Activated CD4-positive, alpha-beta T cell treated with anti-CD3 and anti-CD28 coated beads, Interleukin-2, amount 50 U/mL, for 1 hour (primary cell): Measurements from ENCODE around the gene NR3C1.

ENCODE experiments used
- DNase-seq: peaks from one replicate; pipeline ENCODE4 v3.0.0-alpha.2; 2020

Gene NR3C1

DNA sequence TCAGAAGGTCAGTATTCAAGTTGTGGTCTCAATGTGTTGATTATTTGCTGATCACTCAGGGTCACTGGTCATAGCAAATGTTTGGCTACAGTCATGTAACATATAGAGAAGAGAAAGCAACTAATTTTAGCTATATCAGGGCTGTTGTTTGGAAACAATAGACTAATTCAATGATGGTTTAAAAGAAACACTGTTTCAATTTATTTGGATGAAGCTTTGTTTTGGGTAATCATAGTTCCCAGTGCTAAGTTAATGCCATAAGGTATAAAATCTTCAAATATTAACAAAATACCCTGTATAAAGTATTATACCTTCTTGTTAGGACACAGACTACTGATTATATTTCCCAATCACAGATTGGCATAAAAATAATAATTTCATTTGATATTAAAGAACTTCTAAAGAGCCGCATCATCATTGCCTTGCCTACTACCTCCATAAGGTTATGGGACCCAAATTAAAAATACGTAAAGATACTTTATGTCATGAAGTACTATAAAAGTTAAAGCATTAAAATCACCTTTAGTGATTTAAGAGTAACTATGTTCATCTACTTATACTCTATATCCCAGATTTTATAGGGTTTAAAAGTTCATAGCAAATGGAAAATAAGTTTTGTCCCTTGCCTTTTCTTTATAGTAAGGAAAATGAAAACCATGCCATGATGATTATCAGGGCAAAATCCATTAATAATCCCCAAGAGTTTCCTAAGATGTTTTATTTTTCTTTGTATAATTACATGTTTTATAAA lies 6.0 kb downstream of the NR3C1 start:
- no peak for DNase-seq

DNA sequence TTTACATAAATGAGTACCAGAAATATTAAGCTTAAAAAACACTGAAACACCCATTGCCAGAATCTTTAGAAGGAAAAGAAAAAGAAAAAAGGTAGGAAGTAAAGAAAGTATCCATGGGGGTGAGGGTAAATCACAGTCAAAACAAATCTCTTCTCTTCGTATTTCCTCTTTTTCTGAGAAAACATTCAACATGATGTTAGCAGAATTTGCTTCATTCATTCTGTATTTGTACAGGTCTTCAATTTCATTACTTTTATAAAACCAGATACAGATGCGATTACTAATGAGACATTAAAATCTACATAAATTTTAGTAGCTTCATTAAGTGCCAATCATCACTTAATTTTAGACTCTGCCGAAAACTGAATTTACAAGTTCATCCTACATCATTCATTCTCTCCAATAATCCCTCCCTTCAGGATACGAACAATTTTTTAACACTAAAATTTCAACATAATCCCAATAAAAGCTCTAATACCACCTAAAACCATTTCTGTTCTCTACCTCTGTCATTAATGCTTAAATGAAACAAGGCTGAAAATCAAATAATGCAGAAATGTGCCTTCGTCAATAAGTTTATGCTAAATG lies 7.0 kb downstream of the NR3C1 start:
- no peak for DNase-seq

DNA sequence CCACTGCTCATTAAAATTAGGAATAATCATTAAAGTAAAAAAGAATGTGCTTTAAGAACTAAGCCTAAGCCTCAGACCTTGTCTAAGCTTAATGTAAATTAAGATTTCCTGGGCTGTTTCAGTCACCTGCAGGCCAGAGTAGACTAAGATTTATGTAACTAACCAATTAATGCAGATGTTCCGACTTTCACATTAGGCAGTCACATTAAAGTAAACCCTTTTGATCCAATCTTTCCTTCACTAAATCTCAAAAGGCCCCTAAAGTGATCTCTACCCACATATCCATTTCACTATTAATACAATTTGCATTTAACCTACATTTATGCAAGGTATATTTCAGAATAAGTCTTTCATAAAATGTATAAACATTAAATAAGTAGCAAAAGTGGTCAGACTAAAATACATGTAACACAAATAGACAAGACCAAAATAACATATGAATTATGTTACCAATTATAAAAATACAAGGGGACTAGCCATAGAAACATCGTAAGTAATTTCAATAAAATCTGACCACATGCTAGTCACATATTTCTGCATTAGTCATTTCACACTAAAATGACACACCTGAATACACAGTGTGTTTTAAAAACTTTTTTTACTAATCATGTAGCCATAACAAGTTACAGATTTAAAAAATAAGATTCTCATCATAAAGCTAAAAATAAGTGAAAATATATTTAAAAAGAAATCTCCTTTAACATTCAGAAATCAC lies 7.7 kb downstream of the NR3C1 start:
- no peak for DNase-seq

DNA sequence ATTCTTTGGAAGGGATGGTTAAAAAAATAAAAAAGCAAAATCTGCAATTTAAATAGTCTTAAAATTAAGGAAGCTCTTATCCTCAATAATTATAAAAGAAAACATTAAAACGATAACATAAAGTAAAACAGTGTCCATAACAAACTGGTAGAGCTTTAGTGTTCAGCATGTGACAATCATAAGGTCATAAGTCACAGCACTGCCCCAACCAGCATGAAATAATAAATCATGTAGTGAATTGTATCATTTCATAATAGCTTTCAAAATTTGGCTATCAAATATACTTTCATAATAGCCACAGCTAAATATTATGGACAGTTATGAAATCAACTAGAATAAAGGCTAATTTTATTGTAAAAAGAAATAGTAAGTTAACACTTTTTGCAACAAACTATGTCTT lies 10.0 kb downstream of the NR3C1 start:
- DNase-seq, result no peak

DNA sequence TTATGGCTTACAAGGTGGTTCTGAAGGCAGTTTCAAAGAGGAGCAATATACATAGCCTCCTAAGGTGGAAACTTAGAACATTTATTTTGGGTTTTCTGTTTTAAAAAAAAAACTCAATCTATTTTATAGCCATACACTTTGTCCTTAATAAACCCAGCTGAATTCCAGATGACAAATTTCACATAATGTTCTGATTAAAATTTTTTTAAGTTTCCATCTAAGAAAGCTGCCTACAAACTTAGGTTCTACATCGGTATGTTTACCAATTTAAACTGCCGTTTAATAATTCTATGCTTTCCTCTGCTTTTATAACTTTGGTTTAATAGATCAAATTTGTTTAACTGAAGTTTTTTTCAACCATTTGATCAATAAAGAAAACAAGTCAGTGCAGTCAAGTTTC lies 12.5 kb downstream of the NR3C1 start:
- no peak for DNase-seq

DNA sequence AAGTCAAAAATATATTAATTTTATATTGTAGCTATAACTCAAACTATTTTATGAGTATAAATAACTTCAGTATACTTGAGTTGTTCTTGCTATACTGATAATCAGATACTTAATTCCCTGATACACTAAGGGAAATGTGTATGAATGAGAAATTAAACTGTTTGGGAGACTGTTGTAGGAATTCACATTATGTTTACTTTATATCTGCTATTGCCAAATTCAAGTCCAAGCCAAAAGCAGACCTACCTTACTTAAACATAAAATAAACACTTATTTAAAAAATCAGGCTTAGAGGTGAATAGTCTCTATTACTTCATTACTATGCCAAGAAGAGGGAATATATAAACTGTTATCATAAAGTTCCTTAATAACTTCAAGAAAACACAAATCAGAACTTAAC lies 13.2 kb downstream of the NR3C1 start:
- DNase-seq, result no peak

DNA sequence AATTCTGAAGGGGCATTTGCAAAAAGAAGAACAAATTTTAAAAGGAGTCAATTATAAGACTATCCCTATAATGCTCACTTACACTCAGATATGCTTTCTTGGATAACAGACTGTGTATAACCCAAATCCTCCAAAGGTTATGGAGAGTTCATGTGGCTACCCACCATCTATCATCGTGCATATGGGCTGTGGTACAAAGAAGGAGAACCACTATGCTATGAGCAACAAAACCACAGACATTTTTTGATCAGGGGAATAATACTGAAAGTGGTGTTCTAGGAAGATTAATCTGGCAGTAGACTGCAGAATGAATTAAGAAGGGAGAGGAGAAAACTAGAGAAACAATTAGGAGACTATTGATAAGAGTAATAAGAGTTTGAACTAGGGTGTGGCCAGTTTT lies 16.8 kb downstream of the NR3C1 start:
- no peak for DNase-seq

DNA sequence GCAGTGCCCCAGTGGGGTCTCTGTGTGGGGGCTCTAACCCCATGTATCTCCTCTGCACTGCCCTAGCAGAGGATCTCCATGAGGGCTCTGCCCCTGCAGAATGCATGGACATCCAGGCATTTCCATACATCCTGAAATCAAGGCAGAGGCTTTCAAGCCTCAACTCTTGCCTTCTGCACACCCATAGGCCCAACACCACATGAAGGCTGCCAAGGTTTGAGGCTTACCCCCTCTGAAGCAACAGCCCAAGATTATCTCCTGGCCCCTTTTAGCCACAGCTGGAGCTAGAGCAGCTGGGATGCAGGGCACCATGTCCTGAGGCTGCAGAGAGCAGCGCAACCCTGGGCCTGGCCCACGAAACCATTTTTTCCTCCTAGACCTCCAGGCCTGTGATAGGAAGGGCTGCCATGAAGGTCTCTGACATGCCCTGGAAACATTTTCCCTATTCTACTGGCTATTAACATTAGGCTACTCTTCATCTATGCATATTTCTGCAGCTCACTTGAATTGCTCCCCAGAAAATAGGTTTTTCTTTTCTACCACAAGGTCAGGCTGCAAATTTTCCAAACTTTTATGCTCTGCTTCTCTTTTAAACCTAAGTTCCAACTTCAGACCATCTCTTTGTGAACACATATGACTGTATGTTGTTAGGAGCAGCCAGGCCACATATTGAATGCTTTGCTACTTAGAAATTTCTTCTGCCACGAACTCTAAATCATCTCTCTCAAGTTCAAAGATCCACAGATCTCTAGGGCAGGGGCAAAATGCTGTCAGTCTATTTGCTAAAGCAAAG lies 18.4 kb downstream of the NR3C1 start:
- no peak for DNase-seq

DNA sequence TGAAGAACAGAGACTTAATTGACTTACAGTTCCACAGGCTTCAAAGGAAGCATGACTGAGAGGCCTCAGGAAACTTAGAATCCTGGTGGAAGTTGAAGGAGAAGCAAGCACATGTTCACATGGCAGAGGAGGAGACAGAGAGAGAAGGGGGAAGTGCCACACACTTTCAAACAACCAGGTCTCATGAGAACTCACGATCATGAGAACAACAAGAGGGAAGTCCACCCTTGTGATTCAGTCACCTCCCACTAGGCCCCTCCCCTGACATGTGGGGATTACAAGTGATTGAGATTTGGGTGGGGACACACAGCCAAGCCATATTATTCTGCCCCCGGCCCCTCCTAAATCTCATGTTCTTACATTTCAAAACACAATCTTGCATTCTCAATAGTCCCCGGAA lies 19.5 kb downstream of the NR3C1 start:
- DNase-seq, result no peak

DNA sequence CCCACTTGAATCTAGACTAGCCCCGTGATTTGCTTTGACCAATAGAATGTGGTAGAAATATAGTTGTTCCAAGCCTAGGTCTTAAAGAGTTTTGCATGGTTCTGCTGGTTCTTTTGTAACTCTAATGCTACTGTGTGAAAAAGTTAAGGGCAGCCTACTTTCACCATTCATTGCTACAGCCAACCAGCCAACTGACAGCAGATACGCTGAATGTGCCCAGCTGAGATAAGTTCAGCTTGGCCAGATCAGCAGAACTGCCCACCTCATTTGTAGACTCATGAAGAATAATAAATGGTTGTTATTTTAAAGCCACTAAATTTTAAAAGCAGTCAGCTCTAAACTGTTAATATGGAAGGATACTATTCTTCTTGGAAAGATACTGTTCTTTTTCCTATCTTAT lies 23.9 kb downstream of the NR3C1 start:
- DNase-seq, result no peak

DNA sequence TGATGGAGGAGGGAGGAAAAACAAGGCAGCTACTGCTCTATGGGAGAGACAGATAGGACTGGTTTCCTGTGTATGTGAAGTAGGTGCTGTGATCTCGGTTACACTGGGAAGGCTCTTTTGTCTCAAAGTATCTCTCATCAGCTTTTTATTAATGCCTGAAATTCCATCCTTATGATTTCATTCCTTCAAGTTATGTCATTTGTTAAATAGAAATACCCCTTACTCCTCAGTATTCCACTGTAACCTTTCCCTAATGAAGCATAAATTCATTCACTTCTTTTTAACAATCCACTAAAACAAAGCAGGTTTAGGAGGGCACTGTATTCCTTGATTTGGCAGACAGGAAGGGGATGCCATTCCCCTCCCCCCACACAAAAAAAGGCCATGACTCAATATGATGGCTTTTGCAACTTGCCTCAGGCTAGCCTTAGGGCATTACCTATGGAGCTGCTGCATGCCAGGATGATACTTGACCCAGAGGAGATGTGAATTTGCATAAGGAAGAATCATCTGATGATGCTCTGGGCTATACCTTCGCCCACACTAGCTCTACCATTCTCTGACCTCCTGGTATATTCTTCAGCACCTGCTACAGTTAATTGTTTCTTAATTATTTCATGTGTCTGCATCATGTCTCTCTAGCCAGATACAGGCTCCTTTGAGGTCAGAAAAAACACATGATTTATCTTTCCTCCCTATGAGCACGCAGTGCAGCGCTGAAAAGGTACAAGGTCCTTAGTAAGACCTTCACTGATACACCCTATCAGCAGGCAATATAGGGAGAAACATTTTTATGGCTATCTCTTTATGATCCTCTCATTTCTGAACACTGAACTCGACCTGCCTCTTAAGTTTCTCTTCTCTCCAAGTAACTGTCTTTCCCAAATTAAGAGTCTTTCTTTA lies 26.3 kb downstream of the NR3C1 start:
- DNase-seq, result no peak

DNA sequence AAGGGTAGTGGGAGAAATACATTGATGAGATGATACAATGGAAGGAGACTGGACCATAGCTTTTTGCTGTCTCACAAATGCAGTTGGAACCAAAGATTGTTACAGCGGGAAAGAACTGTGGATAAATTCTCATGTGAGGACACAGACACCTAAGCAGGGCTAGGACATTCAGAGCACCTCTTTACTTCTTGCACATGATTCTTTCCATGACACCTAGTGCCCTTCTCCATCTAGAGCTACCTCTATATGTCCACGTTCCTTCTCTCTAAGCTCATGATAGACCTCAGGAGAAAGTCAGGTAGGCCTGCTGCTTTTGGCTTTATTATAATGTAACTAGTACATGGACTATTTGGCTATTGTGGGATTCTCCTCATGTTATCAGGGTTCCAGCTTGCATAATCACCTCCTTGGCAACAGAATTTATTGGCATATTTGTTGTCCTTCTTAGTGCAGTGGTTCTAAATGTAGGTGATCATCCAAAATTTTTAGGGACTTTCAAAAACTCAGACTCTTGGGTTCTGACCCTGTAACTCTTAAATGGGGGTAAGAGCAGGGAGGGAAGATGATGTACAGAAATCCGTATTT lies 27.2 kb downstream of the NR3C1 start:
- DNase-seq, result no peak

DNA sequence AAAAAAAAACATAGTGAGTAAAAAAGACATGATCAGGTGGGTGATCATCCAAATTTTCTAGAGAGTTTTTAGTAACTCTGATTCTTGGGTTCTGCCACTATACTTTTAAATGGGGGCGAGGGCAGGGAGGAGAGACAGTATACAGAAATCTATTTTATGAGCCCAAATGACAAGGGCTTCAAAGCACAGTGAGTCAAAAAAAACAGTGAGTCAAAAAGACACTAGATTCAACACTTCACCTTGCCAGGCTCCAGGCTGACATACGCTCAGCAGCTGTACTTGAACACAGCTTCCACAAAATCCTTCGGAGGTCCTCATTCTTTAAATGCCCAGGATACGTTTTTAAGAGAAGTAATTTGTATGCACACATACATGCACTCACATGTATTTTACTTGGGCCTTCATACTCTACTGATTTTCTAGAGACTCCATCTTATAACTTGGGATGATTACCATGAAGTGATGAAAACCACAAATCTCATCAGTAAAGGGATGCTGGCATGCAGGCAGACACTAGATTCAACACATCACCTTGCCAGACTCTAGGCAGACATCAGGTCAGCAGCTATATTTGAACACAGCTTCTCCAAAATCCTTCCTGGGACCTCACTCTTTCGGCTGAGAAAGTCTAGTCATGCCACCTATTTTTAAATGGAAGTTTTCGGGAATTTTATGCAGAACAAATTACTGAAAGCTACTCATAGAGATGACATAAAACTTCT lies 28.8 kb downstream of the NR3C1 start:
- DNase-seq, result no peak

DNA sequence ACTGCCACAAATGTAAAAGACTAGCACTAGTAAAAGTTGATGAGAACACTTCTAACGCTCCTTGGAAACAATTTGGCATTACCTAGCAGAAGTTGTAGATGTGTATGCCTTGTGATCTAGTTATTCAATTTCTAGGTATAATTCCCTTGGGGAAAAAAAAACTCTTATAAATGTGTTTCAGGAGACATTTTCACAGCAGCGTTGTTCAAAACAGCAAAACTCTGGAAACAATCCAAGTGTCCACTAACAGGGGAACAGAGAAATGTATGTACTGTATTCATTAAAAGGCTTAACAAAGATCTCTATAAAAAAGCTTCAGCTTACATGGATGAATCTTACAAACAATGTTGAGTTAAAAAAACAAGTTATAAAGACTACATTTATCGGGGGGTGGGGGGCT lies 30.4 kb downstream of the NR3C1 start:
- DNase-seq, result no peak

DNA sequence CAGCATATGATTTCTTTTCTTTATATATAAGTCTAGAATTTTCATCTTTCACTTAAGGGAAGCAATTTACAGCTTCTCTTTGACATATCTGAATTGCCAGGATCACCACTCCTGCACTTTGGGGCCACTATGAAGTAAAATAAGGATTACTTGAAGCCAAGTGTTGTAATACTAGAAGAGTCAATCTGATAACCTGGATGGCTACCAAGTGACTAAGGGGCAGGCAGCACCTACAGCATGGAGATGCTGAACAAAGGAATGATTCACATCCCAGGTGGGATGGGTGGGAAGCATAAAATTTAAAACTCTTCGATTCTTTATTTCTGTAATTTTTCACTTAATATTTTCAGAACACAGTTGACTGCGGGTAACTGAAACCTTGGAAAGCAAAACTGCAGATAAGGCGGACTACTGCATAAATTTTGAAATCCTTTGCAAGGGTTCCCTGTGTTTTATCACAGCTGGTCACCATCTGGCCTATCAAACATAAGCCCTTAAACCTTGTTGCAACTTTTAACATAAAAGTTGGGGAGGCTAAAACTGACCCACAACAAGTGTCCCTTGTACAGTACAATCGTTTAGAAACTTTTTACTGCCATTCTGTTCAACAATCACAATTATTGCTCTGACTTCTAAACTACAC lies 31.2 kb downstream of the NR3C1 start:
- no peak for DNase-seq

DNA sequence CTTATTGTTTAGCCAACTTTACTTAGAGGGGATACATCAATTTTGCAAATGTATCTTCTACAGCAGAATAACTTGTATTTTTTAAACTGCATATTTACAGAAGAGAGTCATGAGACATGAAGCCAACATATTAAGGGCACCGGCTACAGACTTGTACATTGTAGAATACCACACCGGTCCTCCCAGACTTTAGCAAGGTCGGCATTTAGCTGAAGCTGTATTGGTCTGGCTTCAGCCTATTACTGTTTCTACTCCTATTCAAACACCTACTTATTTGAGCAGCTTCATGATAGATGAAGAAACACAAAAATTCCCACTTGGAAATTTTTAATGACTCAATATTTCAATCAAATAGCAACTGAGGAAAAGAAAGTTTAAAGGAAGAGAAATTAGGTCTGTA lies 33.0 kb downstream of the NR3C1 start:
- no peak for DNase-seq

DNA sequence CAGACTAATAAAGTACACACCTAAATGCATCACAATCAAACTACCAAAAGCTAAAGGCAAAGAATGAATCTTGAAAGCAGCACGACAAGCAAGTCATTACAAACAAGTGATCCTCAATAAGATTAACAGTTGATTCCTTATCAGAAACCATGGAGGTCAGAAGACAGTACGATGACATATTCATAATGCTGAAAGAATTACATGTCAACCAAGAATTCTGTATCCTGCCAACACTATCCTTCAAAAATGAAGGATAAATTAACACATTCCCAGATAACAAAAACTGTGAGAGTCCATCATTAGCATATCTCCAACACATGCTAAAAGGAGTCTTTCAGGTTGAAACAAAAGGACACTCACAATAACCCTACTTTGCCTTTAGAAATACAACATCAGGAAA lies 39.4 kb downstream of the NR3C1 start:
- no peak for DNase-seq

DNA sequence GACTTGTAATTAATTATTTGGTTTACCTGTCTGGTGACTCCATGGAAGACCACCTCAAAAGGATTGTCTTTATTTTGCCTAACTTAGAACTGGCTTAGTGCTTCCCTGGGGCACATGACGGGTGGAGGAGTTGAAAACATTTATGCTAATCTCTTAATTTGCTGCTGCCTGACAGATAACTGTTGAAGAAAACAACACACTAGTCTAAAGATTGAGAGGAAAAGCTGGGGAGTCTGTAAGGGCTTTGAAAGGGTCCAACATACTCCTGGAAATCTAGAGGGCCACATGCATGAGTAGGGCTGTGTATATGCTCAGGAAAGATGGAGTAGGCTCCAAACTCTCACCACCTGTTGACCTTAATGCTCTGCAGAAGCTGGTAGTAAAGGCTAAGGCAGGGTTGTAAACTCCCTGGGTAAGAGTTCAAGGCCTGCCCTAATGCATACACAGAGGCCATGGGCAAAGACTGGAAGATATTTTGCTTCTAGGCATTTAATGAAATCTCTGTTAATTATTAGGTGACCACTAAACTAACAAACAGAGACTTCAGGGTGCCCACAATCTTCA lies 40.7 kb downstream of the NR3C1 start:
- DNase-seq, result no peak

DNA sequence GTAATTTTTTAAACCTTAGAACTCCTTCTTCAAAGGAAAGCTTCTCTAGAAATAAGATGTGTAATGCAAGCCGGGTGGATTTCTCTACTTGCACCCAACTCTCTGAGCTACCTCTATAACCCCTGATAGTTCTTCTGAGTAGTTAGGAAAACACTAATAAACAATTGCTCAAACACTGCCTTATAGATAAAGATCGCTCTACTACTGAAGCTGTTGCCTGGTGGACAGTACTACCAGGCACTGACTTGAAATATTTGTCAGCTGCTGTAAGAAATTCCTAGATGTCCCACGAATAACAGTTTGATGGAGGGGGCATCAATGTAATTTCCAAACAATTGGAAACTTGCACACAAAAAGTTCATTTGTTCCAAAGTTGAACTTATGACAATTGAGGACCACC lies 42.0 kb downstream of the NR3C1 start:
- DNase-seq, result no peak

DNA sequence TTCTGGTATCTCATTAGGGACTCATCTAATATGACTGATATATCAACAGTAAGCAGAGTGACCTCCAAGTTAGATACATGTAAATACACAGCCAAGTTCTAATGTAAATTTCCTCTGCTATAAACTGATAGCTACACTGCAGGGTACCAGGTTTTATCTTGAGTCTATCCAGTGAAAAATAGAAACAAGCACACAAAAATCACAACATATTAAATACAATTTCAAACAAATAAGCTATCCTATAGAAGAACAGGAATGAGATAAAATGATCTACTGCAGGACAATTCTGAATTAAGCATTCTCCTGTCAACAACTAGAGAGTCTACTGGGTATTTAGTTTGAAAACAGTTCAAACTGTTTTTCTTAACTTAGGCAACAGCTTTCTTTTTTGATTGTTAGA lies 42.7 kb downstream of the NR3C1 start:
- DNase-seq, result no peak

DNA sequence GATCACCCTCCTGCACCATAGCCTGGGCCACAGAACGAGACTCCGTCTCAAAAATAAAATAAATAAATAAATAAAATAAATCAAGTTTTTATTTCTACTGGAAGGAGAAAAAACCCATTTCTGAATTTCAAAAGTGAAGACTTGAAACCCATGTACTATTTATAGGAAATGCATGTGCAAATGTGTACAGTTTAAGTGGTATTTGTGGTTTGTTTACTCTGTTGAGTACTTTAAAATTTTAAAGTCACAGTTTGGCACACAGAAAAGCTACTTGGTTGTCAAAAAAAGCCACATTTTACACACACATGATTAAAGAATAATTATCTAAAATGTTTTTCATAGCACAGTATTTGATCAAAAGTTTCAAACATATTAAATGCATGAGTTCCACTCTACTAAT lies 43.6 kb downstream of the NR3C1 start:
- DNase-seq, result no peak
